ENCODE measurements around the gene ARHGAP28. TPM values are rescaled to one million over a fixed set of nuclear protein-coding genes. Genes with fewer than 3 reads are reported as not detected.

ARHGAP28 gene
- total RNA-seq, 1 donor from 2014 or later = 2.2 TPM

- DNase-seq (ENCODE audit: low read depth) = no peak
- H3K4me3 ChIP-seq (ENCODE audit: low read depth, low read length) = no peak overlapping the region
- no peak for TF ChIP-seq CTCF (conservative IDR thresholded peaks at IDR 0.05; ENCODE audit: low read depth, low read length)
These were observed 210.5 kb downstream of the ARHGAP28 start for GRCh38 chr18:6939972-6940371.

- DNase-seq (ENCODE audit: low read depth) = no peak
- H3K4me3 ChIP-seq (ENCODE audit: low read depth, low read length) = no peak overlapping the region
- TF ChIP-seq CTCF (conservative IDR thresholded peaks at IDR 0.05; ENCODE audit: low read depth, low read length) = no peak
These were observed 210.9 kb downstream of the ARHGAP28 start for GRCh38 chr18:6940451-6940850.

GRCh38 chr18:6941996-6942395 lies 212.5 kb downstream of the ARHGAP28 start:
- no peak for DNase-seq (ENCODE audit: low read depth)
- no peak overlapping the region for H3K4me3 ChIP-seq (ENCODE audit: low read depth, low read length)
- TF ChIP-seq CTCF (conservative IDR thresholded peaks at IDR 0.05; ENCODE audit: low read depth, low read length) = no peak

- no peak overlapping the region for H3K4me3 ChIP-seq (ENCODE audit: low read depth, low read length)
- DNase-seq (ENCODE audit: low read depth) = no peak
- TF ChIP-seq CTCF (conservative IDR thresholded peaks at IDR 0.05; ENCODE audit: low read depth, low read length) = no peak
These were observed 213.2 kb downstream of the ARHGAP28 start for GRCh38 chr18:6942742-6943141.

- no peak for TF ChIP-seq CTCF (conservative IDR thresholded peaks at IDR 0.05; ENCODE audit: low read depth, low read length)
- no peak for DNase-seq (ENCODE audit: low read depth)
- H3K4me3 ChIP-seq (ENCODE audit: low read depth, low read length) = no peak overlapping the region
These were observed 213.6 kb downstream of the ARHGAP28 start for GRCh38 chr18:6943143-6943542.

- H3K4me3 ChIP-seq (ENCODE audit: low read depth, low read length) = no peak overlapping the region
- no peak for TF ChIP-seq CTCF (conservative IDR thresholded peaks at IDR 0.05; ENCODE audit: low read depth, low read length)
- DNase-seq (ENCODE audit: low read depth) = no peak
These were observed 218.0 kb downstream of the ARHGAP28 start for GRCh38 chr18:6947338-6948030.
